OCI-LY7 (cell line): ENCODE measurements around the gene CABYR. TPM values are rescaled to one million over a fixed set of nuclear protein-coding genes. Genes with fewer than 3 reads are reported as not detected.

Source experiments
- BruUV-seq: library from RNA; stranded (reverse); fragments of 400-500 nt; replicated peaks from 2 replicates; lab custom pipeline; 2021; lab: Mats Ljungman, UMichigan
- CTCF ChIA-PET: fragments of 300-600 bp; sonication (Branson Sonifier 250); formaldehyde crosslinking; loops from one replicate; lab custom pipeline; 2022; ENCODE audit warnings: antibody characterized with exemption; ENCODE audit not compliant: unreplicated experiment; lab: Charles Lee
- POLR2A ChIA-PET: fragments of 300-600 bp; sonication (Branson Sonifier 250); formaldehyde crosslinking; loops from one replicate; lab custom pipeline; 2022; ENCODE audit warnings: antibody characterized with exemption; lab: Charles Lee
- DNase-seq: peaks from one replicate; pipeline ENCODE4 v3.0.0-alpha.2; 2015; ENCODE audit warnings: low spot score
- H2AFZ ChIP-seq: fragments of 200-600 bp; sonication (generic), shearing (Covaris generic); 2 replicates; pipeline ENCODE4 v1.6.1; 2014; ENCODE audit warnings: mild to moderate bottlenecking, antibody characterized with exemption, low read length, moderate library complexity
- H3K27ac ChIP-seq: fragments of 200-600 bp; sonication (generic); 2 replicates; pipeline ENCODE4 v1.5.1; 2014; ENCODE audit warnings: mixed run types, low read depth, mild to moderate bottlenecking, moderate library complexity, low read length, inconsistent platforms; ENCODE audit not compliant: poor library complexity, severe bottlenecking
- H3K36me3 ChIP-seq: fragments of 200-600 bp; sonication (generic); 2 replicates; pipeline ENCODE4 v1.6.1; 2014; ENCODE audit warnings: mild to moderate bottlenecking, antibody characterized with exemption, low read length, moderate library complexity, mixed read lengths; ENCODE audit not compliant: insufficient read depth
- H3K4me1 ChIP-seq: fragments of 200-600 bp; sonication (generic); 2 replicates; pipeline ENCODE4 v1.5.1; 2014; ENCODE audit warnings: mild to moderate bottlenecking, low read length; ENCODE audit not compliant: insufficient read depth, poor library complexity, severe bottlenecking
- H3K4me2 ChIP-seq: fragments of 200-600 bp; sonication (generic); 2 replicates; pipeline ENCODE4 v1.6.1; 2014; ENCODE audit warnings: mild to moderate bottlenecking, low read length
- H3K4me3 ChIP-seq: fragments of 200-600 bp; sonication (generic); 2 replicates; pipeline ENCODE4 v1.5.1; 2014; ENCODE audit warnings: mild to moderate bottlenecking, low read depth, low read length; ENCODE audit not compliant: poor library complexity, severe bottlenecking
- H3K79me2 ChIP-seq: fragments of 200-600 bp; sonication (generic); 2 replicates; pipeline ENCODE4 v1.6.1; 2016; ENCODE audit warnings: low read depth, mild to moderate bottlenecking, low read length, moderate library complexity, mixed read lengths; ENCODE audit not compliant: insufficient read depth
- H3K9me2 ChIP-seq: fragments of 200-600 bp; sonication (generic); 2 replicates; pipeline ENCODE4 v1.6.1; 2016; ENCODE audit warnings: mild to moderate bottlenecking, low read length, mixed read lengths; ENCODE audit not compliant: insufficient read depth
- H3K9me3 ChIP-seq: fragments of 200-600 bp; sonication (generic); 2 replicates; pipeline ENCODE4 v1.6.1; 2014; ENCODE audit warnings: mild to moderate bottlenecking, mixed run types, low read length, mixed read lengths
- H4K20me1 ChIP-seq: fragments of 200-600 bp; sonication (generic); 2 replicates; pipeline ENCODE4 v1.6.1; 2014; ENCODE audit warnings: mild to moderate bottlenecking, antibody characterized with exemption, low read length, moderate library complexity, mixed read lengths; ENCODE audit not compliant: insufficient read depth
- CTCF ChIP-seq: fragments of 200-600 bp; sonication (generic); conservative IDR thresholded peaks from 2 replicates; pipeline ENCODE4 v1.5.1; 2014; ENCODE audit warnings: mild to moderate bottlenecking, antibody characterized with exemption, low read length, moderate library complexity, mixed read lengths
- EZH2phosphoT487 ChIP-seq: fragments of 200-600 bp; sonication (generic); IDR thresholded peaks from 2 replicates; pipeline ENCODE4 v1.6.1; 2018; ENCODE audit warnings: low read depth, borderline replicate concordance, mild to moderate bottlenecking, mixed run types, antibody characterized with exemption, low read length, moderate library complexity, mixed read lengths
- intact Hi-C: fragments of 100-400 bp; cut with micrococcal nuclease; formaldehyde crosslinking; loops from one replicate; pipeline ENCODE4 v1.10.0; 2022; ENCODE audit not compliant: unreplicated experiment
- total RNA-seq, 2 experiments: library from RNA; depleted of rRNA in 1 of 2; stranded (reverse); fragments of >200 nt in 1 of 2; shearing (Covaris generic) in 1 of 2; gene quantifications; 2 replicates each; pipeline ENCODE4 v1.2.3, GENCODE V29; 2014 to 2022

Gene CABYR
- total RNA-seq, 2 experiments from 2014 or later = not detected

DNA sequence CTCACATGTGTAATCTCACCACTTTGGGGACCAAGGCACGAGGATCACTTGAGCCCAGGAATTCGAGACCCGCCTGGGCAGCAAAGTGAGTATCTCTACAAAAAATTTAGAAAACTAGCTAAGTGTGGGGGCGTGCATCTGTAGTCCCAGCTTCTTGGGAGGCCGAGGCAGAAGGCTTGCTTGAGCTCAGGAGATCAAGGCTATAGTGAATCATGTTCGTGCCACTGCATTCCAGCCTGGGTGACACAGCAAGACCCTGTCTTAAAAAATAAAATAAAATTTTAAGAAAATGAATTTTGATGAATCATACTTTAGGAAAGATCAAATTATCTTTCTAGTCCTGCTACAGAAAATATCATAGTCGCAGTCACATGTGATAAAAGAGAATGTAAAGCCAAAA lies 46.9 kb downstream of the CABYR start:
- Histone ChIP-seq H3K4me3 (no peak overlapping the region), H3K79me2 (no peaks in the 10 kb centered on the region), H3K4me1 (no peaks in the 10 kb centered on the region), H3K36me3 (no peaks in the 10 kb centered on the region), H3K4me2 (no peak overlapping the region), H4K20me1 (no peaks in the 10 kb centered on the region), H3K9me2 (no peaks in the 10 kb centered on the region), H3K9me3 (no peaks in the 10 kb centered on the region), H3K27ac (no peak overlapping the region), H2AFZ (no peak overlapping the region)
- CTCF ChIA-PET = no interaction called here
- no TSS peak for BruUV-seq
- DNase-seq = no peak
- no peak for TF ChIP-seq CTCF
- no peak for TF ChIP-seq EZH2phosphoT487
- intact Hi-C loops = no loop called here
- POLR2A ChIA-PET = interaction anchor here (0.7 kb wide), 1 partner anchor 34 kb away, joined by 5 read pairs; no protein-coding TSS in a partner anchor

DNA sequence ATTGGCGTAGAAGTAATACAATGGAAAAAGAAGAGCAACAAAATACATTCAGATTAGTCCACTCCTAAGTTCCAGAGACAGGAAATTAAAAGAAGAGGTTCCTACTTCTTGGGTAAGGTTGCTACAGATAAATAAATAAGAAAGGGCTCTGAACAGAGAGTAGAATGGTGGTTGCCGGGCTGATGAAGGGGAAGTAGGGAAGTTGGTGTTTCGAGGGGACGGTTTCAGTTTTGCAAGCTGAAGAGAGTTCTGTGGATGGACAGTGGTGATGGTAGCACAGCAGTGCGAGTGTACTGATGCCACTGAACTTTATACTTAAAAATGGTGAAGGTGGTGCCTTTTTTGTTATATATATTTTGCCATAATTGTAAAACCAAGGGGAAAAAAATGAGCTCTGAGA lies 48.2 kb downstream of the CABYR start:
- Histone ChIP-seq H4K20me1 (no peaks in the 10 kb centered on the region), H3K9me3 (no peaks in the 10 kb centered on the region), H3K9me2 (no peaks in the 10 kb centered on the region), H3K4me1 (no peaks in the 10 kb centered on the region), H3K79me2 (no peaks in the 10 kb centered on the region), H3K36me3 (no peaks in the 10 kb centered on the region), H3K27ac (no peak overlapping the region), H3K4me3 (no peak overlapping the region), H2AFZ (no peak overlapping the region), H3K4me2 (no peak overlapping the region)
- no peak for DNase-seq
- BruUV-seq = no TSS peak
- CTCF ChIA-PET = interaction anchor here (1.3 kb wide), 1 partner anchor 10 kb away, joined by 4 read pairs; no protein-coding TSS in a partner anchor
- TF ChIP-seq CTCF = no peak
- no peak for TF ChIP-seq EZH2phosphoT487
- intact Hi-C loops = no loop called here
- POLR2A ChIA-PET = no interaction called here

GRCh38 chr18:24187689-24188088 lies 48.8 kb downstream of the CABYR start:
- TF ChIP-seq EZH2phosphoT487 = no peak
- no peak for TF ChIP-seq CTCF
- Histone ChIP-seq H3K79me2 (no peaks in the 10 kb centered on the region), H3K9me2 (no peaks in the 10 kb centered on the region), H3K9me3 (no peaks in the 10 kb centered on the region), H3K27ac (no peak overlapping the region), H4K20me1 (no peaks in the 10 kb centered on the region), H3K4me2 (no peak overlapping the region), H3K4me3 (no peak overlapping the region), H2AFZ (no peak overlapping the region), H3K4me1 (no peaks in the 10 kb centered on the region), H3K36me3 (no peaks in the 10 kb centered on the region)
- intact Hi-C loops = no loop called here
- ChIA-PET CTCF (interaction anchor here (1.3 kb wide), 1 partner anchor 11 kb away, joined by 4 read pairs; no protein-coding TSS in a partner anchor), POLR2A (interaction anchor here (0.6 kb wide), 2 partner anchors 106 to 1417 kb away, joined by 3 read pairs; no protein-coding TSS in a partner anchor)
- BruUV-seq = no TSS peak
- DNase-seq = no peak
